Caco-2 (cell line): ENCODE measurements around the gene NFASC. TPM values are rescaled to one million over a fixed set of nuclear protein-coding genes. Genes with fewer than 3 reads are reported as not detected.

ENCODE experiments used
- BruUV-seq: library from RNA; stranded (reverse); fragments of 400-500 nt; replicated peaks from 2 replicates; lab custom pipeline; 2021; lab: Mats Ljungman, UMichigan
- CTCF ChIA-PET: fragments of 300-600 bp; sonication (Branson Sonifier 250); formaldehyde crosslinking; loops from one replicate; lab custom pipeline; 2022; ENCODE audit warnings: antibody characterized with exemption; lab: Charles Lee
- POLR2A ChIA-PET: fragments of 300-600 bp; sonication (Branson Sonifier 250); formaldehyde crosslinking; loops from one replicate; lab custom pipeline; 2022; ENCODE audit warnings: antibody characterized with exemption; lab: Charles Lee
- DNase-seq, 2 experiments: peaks; one replicate each; pipeline versions ENCODE4 v3.0.0 to v3.0.0-alpha.2; 2020 to 2022
- H3K27me3 ChIP-seq: replicated peaks from 2 replicates; pipeline ENCODE4 v1.6.0; 2011; ENCODE audit warnings: low read length; ENCODE audit not compliant: control insufficient read depth, insufficient read depth
- H3K36me3 ChIP-seq: 2 replicates; pipeline ENCODE4 v1.5.1; 2011; ENCODE audit warnings: low read length; ENCODE audit not compliant: control insufficient read depth, insufficient read depth
- H3K4me1 ChIP-seq: fragments of 250-450 bp; sonication (Bioruptor Pico); 2 replicates; pipeline ENCODE4 v1.5.1; 2020; ENCODE audit warnings: mild to moderate bottlenecking
- H3K4me3 ChIP-seq: 2 replicates; pipeline ENCODE4 v1.5.1; 2011; ENCODE audit warnings: low read depth, mild to moderate bottlenecking, control low read depth, low read length
- H3K9me3 ChIP-seq: fragments of 250-450 bp; sonication (Bioruptor Pico); 2 replicates; pipeline ENCODE4 v1.5.1; 2020; ENCODE audit warnings: mild to moderate bottlenecking, moderate library complexity
- H3K27ac Mint-ChIP-seq: one replicate; pipeline ENCODE4 v1.8.0; 2022; ENCODE audit warnings: mixed read lengths; ENCODE audit not compliant: unreplicated experiment
- H3K27me3 Mint-ChIP-seq: one replicate; pipeline ENCODE4 v1.8.0; 2022; ENCODE audit warnings: mixed read lengths; ENCODE audit not compliant: insufficient read depth, unreplicated experiment
- H3K36me3 Mint-ChIP-seq: one replicate; pipeline ENCODE4 v1.8.0; 2022; ENCODE audit warnings: mild to moderate bottlenecking, mixed read lengths; ENCODE audit not compliant: insufficient read depth, unreplicated experiment
- H3K4me1 Mint-ChIP-seq: one replicate; pipeline ENCODE4 v1.8.0; 2022; ENCODE audit warnings: low read depth, mixed read lengths; ENCODE audit not compliant: unreplicated experiment
- H3K4me3 Mint-ChIP-seq: one replicate; pipeline ENCODE4 v1.8.0; 2022; ENCODE audit warnings: mild to moderate bottlenecking, moderate library complexity, mixed read lengths; ENCODE audit not compliant: unreplicated experiment
- H3K9me3 Mint-ChIP-seq: one replicate; pipeline ENCODE4 v1.8.0; 2022; ENCODE audit warnings: mixed read lengths; ENCODE audit not compliant: unreplicated experiment
- intact Hi-C: fragments of 100-400 bp; cut with micrococcal nuclease; formaldehyde crosslinking; loops from one replicate; pipeline ENCODE4 v1.10.0; 2022; ENCODE audit not compliant: unreplicated experiment
- total RNA-seq: library from RNA; stranded (reverse); gene quantifications from 2 replicates; pipeline ENCODE4 v1.2.3, GENCODE V29; 2022
- TF ChIP-seq, protein P1 (sequence below), 2 experiments: fragments of 200-600 bp in 1 of 2; IDR thresholded peaks; 1 replicate in 1 of 2; 2 replicates in 1 of 2; pipeline versions ENCODE4 v1.5.1 to v1.8.0; 2011 to 2022; ENCODE audit warnings: antibody characterized with exemption in 1 of 2, control low read depth in 1 of 2, inconsistent platforms in 1 of 2, low read depth in 1 of 2, low read length in 1 of 2, mild to moderate bottlenecking in 1 of 2, moderate library complexity in 1 of 2; ENCODE audit not compliant: insufficient read depth in 1 of 2, severe bottlenecking in 1 of 2, unreplicated experiment in 1 of 2

NFASC gene
- total RNA-seq, 1 experiment from 2014 or later = 1.3 TPM

- H3K4me3 ChIP-seq = no peak overlapping the region
- intact Hi-C loops = no loop called here
- TF ChIP-seq, protein P1, sequence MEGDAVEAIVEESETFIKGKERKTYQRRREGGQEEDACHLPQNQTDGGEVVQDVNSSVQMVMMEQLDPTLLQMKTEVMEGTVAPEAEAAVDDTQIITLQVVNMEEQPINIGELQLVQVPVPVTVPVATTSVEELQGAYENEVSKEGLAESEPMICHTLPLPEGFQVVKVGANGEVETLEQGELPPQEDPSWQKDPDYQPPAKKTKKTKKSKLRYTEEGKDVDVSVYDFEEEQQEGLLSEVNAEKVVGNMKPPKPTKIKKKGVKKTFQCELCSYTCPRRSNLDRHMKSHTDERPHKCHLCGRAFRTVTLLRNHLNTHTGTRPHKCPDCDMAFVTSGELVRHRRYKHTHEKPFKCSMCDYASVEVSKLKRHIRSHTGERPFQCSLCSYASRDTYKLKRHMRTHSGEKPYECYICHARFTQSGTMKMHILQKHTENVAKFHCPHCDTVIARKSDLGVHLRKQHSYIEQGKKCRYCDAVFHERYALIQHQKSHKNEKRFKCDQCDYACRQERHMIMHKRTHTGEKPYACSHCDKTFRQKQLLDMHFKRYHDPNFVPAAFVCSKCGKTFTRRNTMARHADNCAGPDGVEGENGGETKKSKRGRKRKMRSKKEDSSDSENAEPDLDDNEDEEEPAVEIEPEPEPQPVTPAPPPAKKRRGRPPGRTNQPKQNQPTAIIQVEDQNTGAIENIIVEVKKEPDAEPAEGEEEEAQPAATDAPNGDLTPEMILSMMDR (IDR thresholded peaks at IDR 0.05; ENCODE audit: insufficient read depth in 1 of 2, low read depth in 1 of 2, low read length in 1 of 2, severe bottlenecking in 1 of 2, unreplicated experiment in 1 of 2) = no peak
- Mint-ChIP-seq H3K36me3 (no peaks in the 10 kb centered on the region), H3K27ac (no peak overlapping the region), H3K4me1 (no peaks in the 10 kb centered on the region), H3K4me3 (no peak overlapping the region), H3K27me3 (peaks cover 10% of the 10 kb centered on the region), H3K9me3 (no peaks in the 10 kb centered on the region)
- CTCF ChIA-PET = no interaction called here
- no peaks in the 10 kb centered on the region; the same call in 1 of the 2 replicates for H3K27me3 ChIP-seq
- no peaks in the 10 kb centered on the region for H3K36me3 ChIP-seq
- no peaks in the 10 kb centered on the region for H3K9me3 ChIP-seq
- no peak for DNase-seq
- POLR2A ChIA-PET = no interaction called here
- BruUV-seq = no TSS peak
- no peaks in the 10 kb centered on the region for H3K4me1 ChIP-seq
These were observed 74.0 kb downstream of the NFASC start for GRCh38 chr1:204944662-204945061.

GRCh38 chr1:204945565-204945977 lies 74.9 kb downstream of the NFASC start:
- no peak overlapping the region for H3K4me3 Mint-ChIP-seq
- no peaks in the 10 kb centered on the region for H3K36me3 Mint-ChIP-seq
- peaks cover 10% of the 10 kb centered on the region for H3K27me3 Mint-ChIP-seq
- H3K4me1 ChIP-seq = no peaks in the 10 kb centered on the region
- BruUV-seq = no TSS peak
- H3K36me3 ChIP-seq = no peaks in the 10 kb centered on the region
- no peak overlapping the region for H3K4me3 ChIP-seq
- DNase-seq = no peak
- H3K4me1 Mint-ChIP-seq = no peaks in the 10 kb centered on the region
- no peaks in the 10 kb centered on the region for H3K9me3 ChIP-seq
- H3K9me3 Mint-ChIP-seq = no peaks in the 10 kb centered on the region
- intact Hi-C loops = no loop called here
- POLR2A ChIA-PET = no interaction called here
- no peaks in the 10 kb centered on the region; the same call in 1 of the 2 replicates for H3K27me3 ChIP-seq
- TF ChIP-seq, protein P1 (IDR thresholded peaks at IDR 0.05; ENCODE audit: insufficient read depth in 1 of 2, low read depth in 1 of 2, low read length in 1 of 2, severe bottlenecking in 1 of 2, unreplicated experiment in 1 of 2) = no peak
- no peak overlapping the region for H3K27ac Mint-ChIP-seq
- CTCF ChIA-PET = no interaction called here

- H3K4me1 ChIP-seq = no peaks in the 10 kb centered on the region
- no peak overlapping the region for H3K27ac Mint-ChIP-seq
These were observed 76.0 kb downstream of the NFASC start for GRCh38 chr1:204946640-204947039.

More at GRCh38 chr1:204946640-204947039, 76.0 kb downstream of the NFASC start:
- CTCF ChIA-PET = no interaction called here
- Mint-ChIP-seq H3K36me3 (no peaks in the 10 kb centered on the region), H3K4me3 (no peak overlapping the region), H3K27me3 (peaks cover 10% of the 10 kb centered on the region), H3K4me1 (no peaks in the 10 kb centered on the region), H3K9me3 (no peaks in the 10 kb centered on the region)
- no peak for DNase-seq
- no peaks in the 10 kb centered on the region for H3K9me3 ChIP-seq
- POLR2A ChIA-PET = no interaction called here
- no peaks in the 10 kb centered on the region for H3K27me3 ChIP-seq
- no TSS peak for BruUV-seq
- TF ChIP-seq, protein P1 (IDR thresholded peaks at IDR 0.05; ENCODE audit: insufficient read depth in 1 of 2, low read depth in 1 of 2, low read length in 1 of 2, severe bottlenecking in 1 of 2, unreplicated experiment in 1 of 2) = no peak
- intact Hi-C loops = no loop called here
- no peak overlapping the region for H3K4me3 ChIP-seq
- no peaks in the 10 kb centered on the region for H3K36me3 ChIP-seq
